ENCODE measurements around the gene MYO1B.
"Not testable (repeated sequence)": the region's sequence is repeated elsewhere in the genome, so short reads cannot be mapped to it uniquely, and the experiment has no call there.

MYO1B gene

DNA sequence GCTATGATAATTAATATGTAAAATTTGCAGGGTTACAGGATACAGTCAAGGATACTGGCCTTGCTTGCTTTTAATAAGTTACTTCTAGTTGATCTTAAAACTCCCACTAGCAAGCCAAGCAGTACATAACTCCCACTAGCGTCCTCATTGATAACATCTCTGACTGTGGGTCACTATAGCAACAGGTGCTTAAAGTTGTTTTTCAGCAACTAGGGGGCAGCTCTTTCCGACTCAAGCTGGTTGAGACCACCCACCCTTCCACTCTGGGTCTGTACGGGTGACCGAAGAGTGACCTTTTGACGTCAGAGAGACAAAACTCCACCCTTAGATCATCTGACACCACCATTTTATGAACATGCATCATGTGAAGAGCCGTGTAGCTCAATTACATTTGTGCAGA is 208.6 kb downstream of the MYO1B start:
- Histone ChIP-seq H3K27me3 (replicated peaks; ENCODE audit: control insufficient read depth, insufficient read depth, low read length) (no peaks in the 10 kb centered on the region), H3K4me3 (replicated peaks; ENCODE audit: low read depth, low read length) (no peak overlapping the region), H3K36me3 (ENCODE audit: control insufficient read depth, insufficient read depth, low read length) (no peaks in the 10 kb centered on the region)
- TF ChIP-seq, protein P1, sequence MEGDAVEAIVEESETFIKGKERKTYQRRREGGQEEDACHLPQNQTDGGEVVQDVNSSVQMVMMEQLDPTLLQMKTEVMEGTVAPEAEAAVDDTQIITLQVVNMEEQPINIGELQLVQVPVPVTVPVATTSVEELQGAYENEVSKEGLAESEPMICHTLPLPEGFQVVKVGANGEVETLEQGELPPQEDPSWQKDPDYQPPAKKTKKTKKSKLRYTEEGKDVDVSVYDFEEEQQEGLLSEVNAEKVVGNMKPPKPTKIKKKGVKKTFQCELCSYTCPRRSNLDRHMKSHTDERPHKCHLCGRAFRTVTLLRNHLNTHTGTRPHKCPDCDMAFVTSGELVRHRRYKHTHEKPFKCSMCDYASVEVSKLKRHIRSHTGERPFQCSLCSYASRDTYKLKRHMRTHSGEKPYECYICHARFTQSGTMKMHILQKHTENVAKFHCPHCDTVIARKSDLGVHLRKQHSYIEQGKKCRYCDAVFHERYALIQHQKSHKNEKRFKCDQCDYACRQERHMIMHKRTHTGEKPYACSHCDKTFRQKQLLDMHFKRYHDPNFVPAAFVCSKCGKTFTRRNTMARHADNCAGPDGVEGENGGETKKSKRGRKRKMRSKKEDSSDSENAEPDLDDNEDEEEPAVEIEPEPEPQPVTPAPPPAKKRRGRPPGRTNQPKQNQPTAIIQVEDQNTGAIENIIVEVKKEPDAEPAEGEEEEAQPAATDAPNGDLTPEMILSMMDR (IDR thresholded peaks at IDR 0.05; ENCODE audit: insufficient read depth, low read length, poor library complexity, severe bottlenecking) = no peak
- no peak for DNase-seq (ENCODE audit: extremely low read depth, insufficient read length)

DNA sequence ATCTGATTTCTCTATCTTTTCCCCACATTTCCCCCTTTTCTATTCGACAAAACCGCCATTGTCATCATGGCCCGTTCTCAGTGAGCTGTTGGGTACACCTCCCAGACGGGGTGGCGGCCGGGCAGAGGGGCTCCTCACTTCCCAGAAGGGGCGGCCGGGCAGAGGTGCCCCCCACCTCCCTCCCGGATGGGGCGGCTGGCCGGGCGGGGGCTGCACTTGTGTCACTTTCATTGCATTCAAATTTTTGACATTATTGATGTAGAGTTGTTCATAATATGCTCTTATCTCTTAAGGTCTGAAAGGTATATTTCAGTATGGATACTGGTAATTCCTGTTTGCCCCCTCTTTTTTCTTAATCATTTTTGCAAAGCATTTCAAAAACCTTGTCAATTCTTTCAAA is 211.3 kb downstream of the MYO1B start:
- not testable (repeated sequence) for H3K4me3 ChIP-seq (replicated peaks; ENCODE audit: low read depth, low read length); H3K36me3 ChIP-seq (ENCODE audit: control insufficient read depth, insufficient read depth, low read length); DNase-seq (ENCODE audit: extremely low read depth, insufficient read length); H3K27me3 ChIP-seq (replicated peaks; ENCODE audit: control insufficient read depth, insufficient read depth, low read length)

DNA sequence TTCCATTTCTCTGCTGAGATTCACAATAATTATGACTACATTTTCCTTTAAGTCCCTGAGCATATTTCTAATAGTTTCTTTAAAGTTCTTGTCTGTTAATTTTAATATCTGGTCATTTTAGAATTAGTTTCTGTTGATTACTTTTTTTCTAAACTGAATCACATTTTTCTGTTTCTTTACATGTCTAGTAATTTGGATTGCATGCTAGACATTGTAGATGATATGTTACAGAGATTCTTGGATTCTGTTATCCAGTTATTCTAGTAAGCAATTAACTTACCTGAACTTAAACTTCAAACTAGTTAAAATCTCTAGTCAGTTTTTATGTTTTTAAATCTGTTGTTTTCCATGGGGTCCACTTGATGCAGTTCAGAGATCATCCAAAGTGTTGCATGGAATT is 214.0 kb downstream of the MYO1B start:
- TF ChIP-seq, protein P1 (IDR thresholded peaks at IDR 0.05; ENCODE audit: insufficient read depth, low read length, poor library complexity, severe bottlenecking) = no peak
- no peak for DNase-seq (ENCODE audit: extremely low read depth, insufficient read length)
- Histone ChIP-seq H3K27me3 (replicated peaks; ENCODE audit: control insufficient read depth, insufficient read depth, low read length) (no peaks in the 10 kb centered on the region), H3K36me3 (ENCODE audit: control insufficient read depth, insufficient read depth, low read length) (no peaks in the 10 kb centered on the region), H3K4me3 (replicated peaks; ENCODE audit: low read depth, low read length) (no peak overlapping the region)

DNA sequence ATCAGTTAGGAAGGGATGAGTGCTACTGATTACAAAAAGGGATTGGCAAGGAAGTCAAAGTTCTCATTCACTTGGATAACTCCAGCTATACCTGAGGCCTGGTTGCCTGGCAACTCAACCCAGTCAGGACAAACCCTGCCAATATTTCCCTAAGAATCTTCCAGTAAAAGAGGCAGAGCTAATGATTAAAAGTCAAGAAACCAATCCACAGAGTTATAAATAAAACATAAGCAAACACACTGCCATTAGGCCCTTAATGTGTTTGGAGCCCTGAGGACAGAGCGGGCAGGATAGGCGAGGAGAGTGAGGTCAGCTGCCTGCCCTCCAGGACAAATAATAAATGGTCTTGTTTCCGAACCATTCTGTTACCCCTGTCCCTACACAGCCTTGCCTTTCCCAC is 217.2 kb downstream of the MYO1B start:
- no peaks in the 10 kb centered on the region for H3K27me3 ChIP-seq (replicated peaks; ENCODE audit: control insufficient read depth, insufficient read depth, low read length)
- TF ChIP-seq, protein P1 (IDR thresholded peaks at IDR 0.05; ENCODE audit: insufficient read depth, low read length, poor library complexity, severe bottlenecking) = no peak
- DNase-seq (ENCODE audit: extremely low read depth, insufficient read length) = no peak
- no peaks in the 10 kb centered on the region for H3K36me3 ChIP-seq (ENCODE audit: control insufficient read depth, insufficient read depth, low read length)
- H3K4me3 ChIP-seq (replicated peaks; ENCODE audit: low read depth, low read length) = no peak overlapping the region

DNA sequence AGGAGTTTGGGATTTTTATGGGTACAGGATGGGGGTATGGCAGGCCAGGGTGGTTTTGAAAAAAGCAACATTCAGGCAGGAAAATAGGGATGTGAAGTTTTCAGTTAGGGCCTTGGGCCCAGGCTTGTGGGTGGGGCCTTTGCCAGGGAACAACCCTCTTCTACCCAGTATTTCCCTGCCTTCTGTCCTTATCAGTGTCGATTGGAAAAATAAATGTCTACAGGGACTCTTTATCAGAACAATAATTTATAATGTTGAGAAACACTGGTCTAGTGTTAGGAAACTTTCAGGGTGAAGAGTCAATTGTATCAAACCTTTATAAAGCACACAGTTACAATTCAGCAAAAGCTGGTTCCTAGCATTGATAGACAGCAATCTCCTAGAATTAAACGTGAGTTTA is 218.6 kb downstream of the MYO1B start:
- TF ChIP-seq, protein P1 (IDR thresholded peaks at IDR 0.05; ENCODE audit: insufficient read depth, low read length, poor library complexity, severe bottlenecking) = no peak
- Histone ChIP-seq H3K36me3 (ENCODE audit: control insufficient read depth, insufficient read depth, low read length) (no peaks in the 10 kb centered on the region), H3K4me3 (replicated peaks; ENCODE audit: low read depth, low read length) (no peak overlapping the region), H3K27me3 (replicated peaks; ENCODE audit: control insufficient read depth, insufficient read depth, low read length) (no peaks in the 10 kb centered on the region)
- no peak for DNase-seq (ENCODE audit: extremely low read depth, insufficient read length)

DNA sequence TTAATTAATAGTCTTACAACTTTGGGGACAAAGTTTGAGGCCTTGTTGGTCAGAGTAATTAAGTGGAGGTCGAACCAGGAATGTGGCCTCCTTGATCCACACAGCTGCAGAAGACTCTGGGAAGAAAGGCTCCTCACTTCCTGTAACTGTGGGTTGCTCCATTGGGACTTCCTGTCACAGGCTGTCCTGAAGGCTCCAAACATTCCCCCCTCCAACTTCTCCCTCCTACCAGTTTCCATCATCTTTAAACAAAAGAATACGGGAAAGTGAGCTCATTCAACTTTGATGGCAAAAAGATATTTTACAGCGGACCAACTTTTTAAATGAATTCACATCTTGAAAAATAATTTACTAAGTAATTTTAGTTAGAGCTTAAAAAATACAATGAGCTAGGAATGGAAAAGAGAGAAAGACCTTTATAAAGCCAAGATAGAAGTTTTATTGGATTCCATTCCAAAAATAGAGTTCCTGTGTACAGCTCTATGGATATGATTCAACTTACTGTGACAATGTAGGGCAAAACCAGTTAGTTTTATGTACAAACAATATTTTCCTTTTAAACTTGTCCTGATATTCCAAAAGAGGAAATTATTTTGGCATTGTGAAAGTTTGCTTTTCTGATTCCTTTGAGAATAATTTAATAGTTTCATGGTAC is 220.7 kb downstream of the MYO1B start:
- no peak for DNase-seq (ENCODE audit: extremely low read depth, insufficient read length)
- Histone ChIP-seq H3K4me3 (replicated peaks; ENCODE audit: low read depth, low read length) (no peak overlapping the region), H3K27me3 (replicated peaks; ENCODE audit: control insufficient read depth, insufficient read depth, low read length) (no peaks in the 10 kb centered on the region), H3K36me3 (ENCODE audit: control insufficient read depth, insufficient read depth, low read length) (no peaks in the 10 kb centered on the region)
- TF ChIP-seq, protein P1 (IDR thresholded peaks at IDR 0.05; ENCODE audit: insufficient read depth, low read length, poor library complexity, severe bottlenecking) = no peak

Measured in GM06990 (cell line).